HepG2 (cell line): ENCODE data around the gene ELANE. TPM values are rescaled to one million over a fixed set of nuclear protein-coding genes. Genes with fewer than 3 reads are reported as not detected.

ENCODE experiments used
- CHCHD3 ChIP-seq: sonication (generic); formaldehyde crosslinking; IDR thresholded peaks from 2 replicates; pipeline ENCODE4 v1.8.0; 2022; ENCODE audit warnings: mild to moderate bottlenecking, missing genetic modification reagents, moderate library complexity
- KDM1A ChIP-seq: IDR thresholded peaks from 2 replicates; pipeline ENCODE4 v1.6.1; 2016; ENCODE audit warnings: missing compliant biosample characterization
- NR2F6 ChIP-seq, 2 experiments: IDR thresholded peaks; 2 replicates each; pipeline ENCODE4 v1.6.1; 2016; ENCODE audit warnings: antibody characterized with exemption in 1 of 2, mild to moderate bottlenecking in 1 of 2
- SAP130 ChIP-seq: IDR thresholded peaks from 2 replicates; pipeline ENCODE4 v1.6.1; 2016; ENCODE audit warnings: low read depth
- SMAD1 ChIP-seq: sonication (generic); formaldehyde crosslinking; IDR thresholded peaks from 2 replicates; pipeline ENCODE4 v1.4.0; 2020; ENCODE audit warnings: missing genetic modification reagents, low read depth, mild to moderate bottlenecking, borderline replicate concordance
- SMC3 ChIP-seq: IDR thresholded peaks from 2 replicates; pipeline ENCODE4 v1.6.1; 2011; ENCODE audit warnings: low read length, improper control_type of control experiment
- ZBTB21 ChIP-seq: sonication (generic); formaldehyde crosslinking; IDR thresholded peaks from 2 replicates; pipeline ENCODE4 v1.4.0; 2020; ENCODE audit warnings: missing genetic modification reagents
- ZBTB7B ChIP-seq: sonication (generic); formaldehyde crosslinking; IDR thresholded peaks from 2 replicates; pipeline ENCODE4 v1.4.0; 2020; ENCODE audit warnings: missing genetic modification reagents
- ZMYM3 ChIP-seq: sonication (generic); formaldehyde crosslinking; IDR thresholded peaks from 2 replicates; pipeline ENCODE4 v1.5.1; 2020; ENCODE audit warnings: mild to moderate bottlenecking, missing genetic modification reagents
- ZNF136 ChIP-seq: sonication (generic); formaldehyde crosslinking; IDR thresholded peaks from 2 replicates; pipeline ENCODE4 v1.8.1; 2022; ENCODE audit warnings: low read depth, mild to moderate bottlenecking, moderate library complexity, missing genetic modification reagents
- ZNF329 ChIP-seq: sonication (generic); formaldehyde crosslinking; IDR thresholded peaks from 2 replicates; pipeline ENCODE4 v1.9.0; 2021; ENCODE audit warnings: low read depth, mild to moderate bottlenecking, missing genetic modification reagents
- polyA plus RNA-seq, 8 experiments: library from polyadenylated mRNA; depleted of rRNA in 3 of 8; stranded (reverse) in 7 of 8; unstranded in 1 of 8; fragments of >200 nt; fragmentation: Illumina TruSeq in 4 of 8; extraction: Trizol in 4 of 8; gene quantifications; 2 replicates each; pipeline versions ENCODE4 v1.2.1 to v1.2.3, GENCODE V29; 2011 to 2016; ENCODE audit warnings: low read depth in 4 of 8, missing spikeins in 1 of 8, mixed read lengths in 1 of 8; ENCODE audit not compliant: insufficient read depth in 1 of 8
- total RNA-seq, 5 experiments: library from RNA; depleted of rRNA; stranded (reverse); fragments of >200 nt; fragmentation: Illumina TruSeq; extraction: Trizol; gene quantifications; 2 replicates each; pipeline ENCODE4 v1.2.3, GENCODE V29; 2016; ENCODE audit warnings: low read depth in 1 of 5
- TF ChIP-seq, protein P1 (sequence below): sonication (generic); formaldehyde crosslinking; IDR thresholded peaks from 2 replicates; pipeline ENCODE4 v1.5.1; 2020; ENCODE audit warnings: mild to moderate bottlenecking, missing genetic modification reagents, moderate library complexity
- TF ChIP-seq, protein P2 (sequence below): sonication (generic); formaldehyde crosslinking; IDR thresholded peaks from 2 replicates; pipeline ENCODE4 v1.4.0; 2020; ENCODE audit warnings: missing genetic modification reagents, mild to moderate bottlenecking, borderline replicate concordance
- TF ChIP-seq, protein P3 (sequence below): sonication (generic); formaldehyde crosslinking; IDR thresholded peaks from 2 replicates; pipeline ENCODE4 v1.4.0; 2020; ENCODE audit warnings: missing genetic modification reagents
- TF ChIP-seq, protein P4 (sequence below): sonication (generic); formaldehyde crosslinking; IDR thresholded peaks from 2 replicates; pipeline ENCODE4 v1.5.0; 2020; ENCODE audit warnings: missing genetic modification reagents, mild to moderate bottlenecking, borderline replicate concordance

ELANE gene
- total and polyA plus RNA-seq, 2 of the 13 experiments (the other 11 are each of a cell fraction or from before 2014, with no cell fraction given): not detected

DNA sequence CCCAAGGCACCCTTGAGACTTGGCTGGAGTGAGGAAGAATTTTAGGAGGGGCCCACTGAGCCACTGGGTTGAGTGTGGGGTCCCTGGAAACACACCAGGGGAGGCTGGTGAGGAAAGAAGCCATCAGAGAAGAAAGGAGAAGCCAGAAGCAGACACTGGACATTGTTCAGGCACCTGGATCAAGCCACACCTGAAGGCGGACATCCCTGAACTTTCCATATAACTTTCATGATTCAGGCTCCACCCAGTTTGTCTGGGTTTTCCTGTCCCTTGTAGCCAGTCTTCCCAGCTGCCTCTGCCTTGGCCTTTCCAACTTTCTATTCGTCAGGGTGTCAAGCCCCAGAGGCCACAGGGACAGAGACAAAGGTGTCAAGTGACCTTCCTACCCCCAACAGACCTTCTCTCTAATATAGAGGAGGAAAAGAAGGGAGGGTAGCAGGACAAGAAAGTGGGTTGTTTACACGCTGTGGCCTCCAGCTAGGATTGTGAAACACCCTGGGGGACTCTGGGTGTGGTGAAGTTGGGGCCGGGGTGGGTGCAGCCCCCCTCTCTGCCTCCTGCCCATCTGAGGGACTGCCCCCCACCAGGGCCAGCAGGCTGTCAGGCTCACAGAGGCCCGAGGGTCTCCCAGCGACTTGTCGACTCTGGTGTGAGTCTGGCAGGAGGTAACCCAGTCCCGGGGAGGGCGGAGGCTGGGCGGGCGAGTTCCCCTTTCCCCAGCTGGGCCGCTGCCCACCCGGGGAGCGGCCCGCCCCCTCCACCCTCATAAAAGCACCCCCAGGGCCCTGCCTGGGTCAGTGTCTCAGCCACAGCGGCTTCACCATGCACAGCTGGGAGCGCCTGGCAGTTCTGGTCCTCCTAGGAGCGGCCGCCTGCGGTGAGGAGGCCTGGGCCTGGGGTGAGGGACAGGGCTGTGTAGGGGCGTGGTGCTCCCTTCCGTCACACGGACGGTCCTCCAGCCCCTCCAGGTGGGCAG is 7.1 kb downstream of the ELANE start, which contains the start of gene CFD (continued):
- TF ChIP-seq, protein P1, sequence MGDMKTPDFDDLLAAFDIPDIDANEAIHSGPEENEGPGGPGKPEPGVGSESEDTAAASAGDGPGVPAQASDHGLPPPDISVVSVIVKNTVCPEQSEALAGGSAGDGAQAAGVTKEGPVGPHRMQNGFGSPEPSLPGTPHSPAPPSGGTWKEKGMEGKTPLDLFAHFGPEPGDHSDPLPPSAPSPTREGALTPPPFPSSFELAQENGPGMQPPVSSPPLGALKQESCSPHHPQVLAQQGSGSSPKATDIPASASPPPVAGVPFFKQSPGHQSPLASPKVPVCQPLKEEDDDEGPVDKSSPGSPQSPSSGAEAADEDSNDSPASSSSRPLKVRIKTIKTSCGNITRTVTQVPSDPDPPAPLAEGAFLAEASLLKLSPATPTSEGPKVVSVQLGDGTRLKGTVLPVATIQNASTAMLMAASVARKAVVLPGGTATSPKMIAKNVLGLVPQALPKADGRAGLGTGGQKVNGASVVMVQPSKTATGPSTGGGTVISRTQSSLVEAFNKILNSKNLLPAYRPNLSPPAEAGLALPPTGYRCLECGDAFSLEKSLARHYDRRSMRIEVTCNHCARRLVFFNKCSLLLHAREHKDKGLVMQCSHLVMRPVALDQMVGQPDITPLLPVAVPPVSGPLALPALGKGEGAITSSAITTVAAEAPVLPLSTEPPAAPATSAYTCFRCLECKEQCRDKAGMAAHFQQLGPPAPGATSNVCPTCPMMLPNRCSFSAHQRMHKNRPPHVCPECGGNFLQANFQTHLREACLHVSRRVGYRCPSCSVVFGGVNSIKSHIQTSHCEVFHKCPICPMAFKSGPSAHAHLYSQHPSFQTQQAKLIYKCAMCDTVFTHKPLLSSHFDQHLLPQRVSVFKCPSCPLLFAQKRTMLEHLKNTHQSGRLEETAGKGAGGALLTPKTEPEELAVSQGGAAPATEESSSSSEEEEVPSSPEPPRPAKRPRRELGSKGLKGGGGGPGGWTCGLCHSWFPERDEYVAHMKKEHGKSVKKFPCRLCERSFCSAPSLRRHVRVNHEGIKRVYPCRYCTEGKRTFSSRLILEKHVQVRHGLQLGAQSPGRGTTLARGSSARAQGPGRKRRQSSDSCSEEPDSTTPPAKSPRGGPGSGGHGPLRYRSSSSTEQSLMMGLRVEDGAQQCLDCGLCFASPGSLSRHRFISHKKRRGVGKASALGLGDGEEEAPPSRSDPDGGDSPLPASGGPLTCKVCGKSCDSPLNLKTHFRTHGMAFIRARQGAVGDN (CRISPR knock-in tag): peak; percentile 45
- TF ChIP-seq ZBTB21 (no peak), ZMYM3 (CRISPR knock-in tag) (peak; percentile 55; the same call in 1 of the 2 replicates), KDM1A (CRISPR knock-in tag) (no peak), ZBTB7B (peak; percentile 70), NR2F6 (IDR thresholded peaks at IDR 0.05) (0 out of 2 replicates have a peak, but pooled peaks have one; percentile 11), NR2F6 (CRISPR knock-in tag; IDR thresholded peaks at IDR 0.05) (0 out of 2 replicates have a peak, but pooled peaks have one; percentile 8), CHCHD3 (no peak), SMAD1 (CRISPR knock-in tag) (no peak), ZNF136 (CRISPR knock-in tag) (0 out of 2 replicates have a peak, but pooled peaks have one; percentile 37), SAP130 (peak; percentile 41), SMC3 (no peak), ZNF329 (peak; percentile 100)
- TF ChIP-seq, protein P2, sequence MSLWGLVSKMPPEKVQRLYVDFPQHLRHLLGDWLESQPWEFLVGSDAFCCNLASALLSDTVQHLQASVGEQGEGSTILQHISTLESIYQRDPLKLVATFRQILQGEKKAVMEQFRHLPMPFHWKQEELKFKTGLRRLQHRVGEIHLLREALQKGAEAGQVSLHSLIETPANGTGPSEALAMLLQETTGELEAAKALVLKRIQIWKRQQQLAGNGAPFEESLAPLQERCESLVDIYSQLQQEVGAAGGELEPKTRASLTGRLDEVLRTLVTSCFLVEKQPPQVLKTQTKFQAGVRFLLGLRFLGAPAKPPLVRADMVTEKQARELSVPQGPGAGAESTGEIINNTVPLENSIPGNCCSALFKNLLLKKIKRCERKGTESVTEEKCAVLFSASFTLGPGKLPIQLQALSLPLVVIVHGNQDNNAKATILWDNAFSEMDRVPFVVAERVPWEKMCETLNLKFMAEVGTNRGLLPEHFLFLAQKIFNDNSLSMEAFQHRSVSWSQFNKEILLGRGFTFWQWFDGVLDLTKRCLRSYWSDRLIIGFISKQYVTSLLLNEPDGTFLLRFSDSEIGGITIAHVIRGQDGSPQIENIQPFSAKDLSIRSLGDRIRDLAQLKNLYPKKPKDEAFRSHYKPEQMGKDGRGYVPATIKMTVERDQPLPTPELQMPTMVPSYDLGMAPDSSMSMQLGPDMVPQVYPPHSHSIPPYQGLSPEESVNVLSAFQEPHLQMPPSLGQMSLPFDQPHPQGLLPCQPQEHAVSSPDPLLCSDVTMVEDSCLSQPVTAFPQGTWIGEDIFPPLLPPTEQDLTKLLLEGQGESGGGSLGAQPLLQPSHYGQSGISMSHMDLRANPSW (CRISPR knock-in tag): no peak
- TF ChIP-seq, protein P3, sequence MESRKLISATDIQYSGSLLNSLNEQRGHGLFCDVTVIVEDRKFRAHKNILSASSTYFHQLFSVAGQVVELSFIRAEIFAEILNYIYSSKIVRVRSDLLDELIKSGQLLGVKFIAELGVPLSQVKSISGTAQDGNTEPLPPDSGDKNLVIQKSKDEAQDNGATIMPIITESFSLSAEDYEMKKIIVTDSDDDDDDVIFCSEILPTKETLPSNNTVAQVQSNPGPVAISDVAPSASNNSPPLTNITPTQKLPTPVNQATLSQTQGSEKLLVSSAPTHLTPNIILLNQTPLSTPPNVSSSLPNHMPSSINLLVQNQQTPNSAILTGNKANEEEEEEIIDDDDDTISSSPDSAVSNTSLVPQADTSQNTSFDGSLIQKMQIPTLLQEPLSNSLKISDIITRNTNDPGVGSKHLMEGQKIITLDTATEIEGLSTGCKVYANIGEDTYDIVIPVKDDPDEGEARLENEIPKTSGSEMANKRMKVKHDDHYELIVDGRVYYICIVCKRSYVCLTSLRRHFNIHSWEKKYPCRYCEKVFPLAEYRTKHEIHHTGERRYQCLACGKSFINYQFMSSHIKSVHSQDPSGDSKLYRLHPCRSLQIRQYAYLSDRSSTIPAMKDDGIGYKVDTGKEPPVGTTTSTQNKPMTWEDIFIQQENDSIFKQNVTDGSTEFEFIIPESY (CRISPR knock-in tag): no peak
- TF ChIP-seq, protein P4, sequence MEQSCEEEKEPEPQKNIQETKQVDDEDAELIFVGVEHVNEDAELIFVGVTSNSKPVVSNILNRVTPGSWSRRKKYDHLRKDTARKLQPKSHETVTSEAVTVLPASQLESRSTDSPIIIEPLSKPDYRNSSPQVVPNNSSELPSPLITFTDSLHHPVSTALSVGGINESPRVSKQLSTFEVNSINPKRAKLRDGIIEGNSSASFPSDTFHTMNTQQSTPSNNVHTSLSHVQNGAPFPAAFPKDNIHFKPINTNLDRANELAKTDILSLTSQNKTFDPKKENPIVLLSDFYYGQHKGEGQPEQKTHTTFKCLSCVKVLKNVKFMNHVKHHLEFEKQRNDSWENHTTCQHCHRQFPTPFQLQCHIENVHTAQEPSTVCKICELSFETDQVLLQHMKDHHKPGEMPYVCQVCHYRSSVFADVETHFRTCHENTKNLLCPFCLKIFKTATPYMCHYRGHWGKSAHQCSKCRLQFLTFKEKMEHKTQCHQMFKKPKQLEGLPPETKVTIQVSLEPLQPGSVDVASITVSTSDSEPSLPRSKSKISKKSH (CRISPR knock-in tag): 0 out of 2 replicates have a peak, but pooled peaks have one; percentile 40
- TF ChIP-seq, all 625 proteins: peak for 38
